Measurements from ENCODE around the gene GPLD1. TPM values are rescaled to one million over a fixed set of nuclear protein-coding genes. Genes with fewer than 3 reads are reported as not detected.

Gene GPLD1
- total RNA-seq, 1 donor from 2014 or later = 1.8 TPM

DNA sequence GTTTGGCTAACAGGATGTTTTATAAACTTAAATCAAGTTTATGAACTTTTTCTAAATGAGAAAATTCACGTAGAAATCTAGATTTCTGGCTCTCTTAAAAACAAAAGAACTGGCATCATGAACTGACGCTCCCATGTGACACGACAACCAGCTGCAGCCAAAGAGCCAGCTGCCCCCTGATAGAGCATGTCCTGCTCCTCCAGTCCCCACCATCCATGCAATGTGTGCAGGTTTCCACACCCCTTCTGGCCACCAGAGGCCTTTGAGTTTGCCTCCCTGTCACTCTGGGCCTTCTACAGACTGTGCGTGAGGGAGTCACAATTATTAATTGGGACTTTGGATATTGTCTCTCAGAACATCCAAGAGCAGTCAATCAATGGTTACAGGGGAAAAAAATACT, 1.6 kb upstream of the GPLD1 start:
- Histone ChIP-seq H3K27me3 (ENCODE audit: control insufficient read depth, insufficient read depth, low read length) (no peaks in the 10 kb centered on the region), H3K4me3 (ENCODE audit: low read depth, low read length) (no peak overlapping the region), H3K36me3 (ENCODE audit: control insufficient read depth, insufficient read depth, low read length) (no peaks in the 10 kb centered on the region)
- no peak for DNase-seq (ENCODE audit: low read depth)
- TF ChIP-seq, protein P1, sequence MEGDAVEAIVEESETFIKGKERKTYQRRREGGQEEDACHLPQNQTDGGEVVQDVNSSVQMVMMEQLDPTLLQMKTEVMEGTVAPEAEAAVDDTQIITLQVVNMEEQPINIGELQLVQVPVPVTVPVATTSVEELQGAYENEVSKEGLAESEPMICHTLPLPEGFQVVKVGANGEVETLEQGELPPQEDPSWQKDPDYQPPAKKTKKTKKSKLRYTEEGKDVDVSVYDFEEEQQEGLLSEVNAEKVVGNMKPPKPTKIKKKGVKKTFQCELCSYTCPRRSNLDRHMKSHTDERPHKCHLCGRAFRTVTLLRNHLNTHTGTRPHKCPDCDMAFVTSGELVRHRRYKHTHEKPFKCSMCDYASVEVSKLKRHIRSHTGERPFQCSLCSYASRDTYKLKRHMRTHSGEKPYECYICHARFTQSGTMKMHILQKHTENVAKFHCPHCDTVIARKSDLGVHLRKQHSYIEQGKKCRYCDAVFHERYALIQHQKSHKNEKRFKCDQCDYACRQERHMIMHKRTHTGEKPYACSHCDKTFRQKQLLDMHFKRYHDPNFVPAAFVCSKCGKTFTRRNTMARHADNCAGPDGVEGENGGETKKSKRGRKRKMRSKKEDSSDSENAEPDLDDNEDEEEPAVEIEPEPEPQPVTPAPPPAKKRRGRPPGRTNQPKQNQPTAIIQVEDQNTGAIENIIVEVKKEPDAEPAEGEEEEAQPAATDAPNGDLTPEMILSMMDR (IDR thresholded peaks at IDR 0.05; ENCODE audit: insufficient read depth, low read length, poor library complexity, severe bottlenecking) = no peak

DNA sequence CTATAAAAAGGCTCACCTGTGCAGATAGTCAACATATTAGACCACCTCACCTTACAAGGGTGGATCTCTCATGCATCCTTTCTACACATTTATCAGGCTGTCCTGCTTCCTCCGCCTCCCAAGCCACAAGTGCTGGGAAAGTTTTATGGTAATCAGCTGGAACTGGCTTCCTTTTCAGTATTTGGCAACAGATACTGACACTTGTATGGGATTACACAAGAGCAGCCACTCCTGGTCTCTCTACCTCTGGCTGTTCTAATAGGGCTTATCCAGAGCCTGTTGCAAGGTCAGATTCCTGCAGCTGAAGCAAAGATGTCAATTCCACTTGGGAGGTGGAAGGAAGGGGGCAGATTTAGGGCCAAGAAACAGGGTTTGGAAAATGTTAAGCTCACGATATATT, 503 bp upstream of the GPLD1 start:
- no peaks in the 10 kb centered on the region for H3K27me3 ChIP-seq (ENCODE audit: control insufficient read depth, insufficient read depth, low read length)
- no peaks in the 10 kb centered on the region for H3K36me3 ChIP-seq (ENCODE audit: control insufficient read depth, insufficient read depth, low read length)
- TF ChIP-seq, protein P1 (IDR thresholded peaks at IDR 0.05; ENCODE audit: insufficient read depth, low read length, poor library complexity, severe bottlenecking) = no peak
- no peak for DNase-seq (ENCODE audit: low read depth)
- H3K4me3 ChIP-seq (ENCODE audit: low read depth, low read length) = no peak overlapping the region

DNA sequence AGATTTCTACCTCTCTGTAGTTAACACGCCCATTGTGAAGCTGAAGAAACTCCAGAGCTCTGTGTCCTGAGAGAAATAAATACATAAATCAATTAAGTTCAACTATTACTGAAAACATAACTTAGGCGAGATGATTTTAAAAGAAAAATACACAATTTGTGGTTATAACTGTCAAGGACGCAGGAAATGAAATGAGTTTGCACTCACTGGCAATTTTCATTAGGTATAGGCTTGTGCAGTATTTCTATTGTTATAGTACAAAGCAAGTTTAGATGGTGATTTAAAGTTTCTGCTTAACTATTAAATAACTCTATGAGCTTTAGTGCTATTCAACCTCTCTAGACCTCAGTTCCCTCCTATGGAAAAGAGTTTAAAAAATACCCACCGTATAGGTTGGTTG, 3.3 kb downstream of the GPLD1 start:
- H3K36me3 ChIP-seq (ENCODE audit: control insufficient read depth, insufficient read depth, low read length) = no peaks in the 10 kb centered on the region
- TF ChIP-seq, protein P1 (IDR thresholded peaks at IDR 0.05; ENCODE audit: insufficient read depth, low read length, poor library complexity, severe bottlenecking) = no peak
- H3K4me3 ChIP-seq (ENCODE audit: low read depth, low read length) = no peak overlapping the region
- DNase-seq (ENCODE audit: low read depth) = no peak
- no peaks in the 10 kb centered on the region for H3K27me3 ChIP-seq (ENCODE audit: control insufficient read depth, insufficient read depth, low read length)

DNA sequence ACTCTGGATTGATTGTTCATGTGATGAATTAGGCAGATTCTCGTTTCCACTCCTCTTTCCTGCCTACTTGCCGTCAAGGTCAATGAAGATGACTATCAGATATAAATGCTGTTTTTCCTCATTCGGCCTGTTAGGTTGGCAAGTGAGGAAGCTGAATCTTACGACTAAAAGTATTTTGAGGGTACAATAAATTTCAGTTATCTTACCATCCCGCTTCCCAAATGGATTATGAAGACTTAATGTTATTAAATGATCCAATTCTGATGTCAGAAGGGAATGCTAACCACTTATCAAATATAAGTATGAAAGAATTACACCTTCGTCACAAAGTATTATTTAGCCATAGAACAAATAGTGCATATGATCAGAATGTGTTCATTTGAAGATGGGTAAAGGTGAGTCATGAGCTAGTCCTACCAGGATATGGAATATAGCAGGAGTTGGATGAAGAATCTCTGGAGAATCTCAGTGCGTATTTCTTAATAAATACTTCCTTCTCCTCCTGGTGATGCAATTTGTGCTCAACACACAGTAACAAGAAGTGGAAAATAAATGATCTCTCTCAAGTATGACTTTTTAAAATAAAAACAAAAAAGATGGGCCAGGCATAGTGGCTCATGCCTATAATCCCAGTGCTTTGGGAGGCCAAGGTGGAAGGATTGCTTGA, 4.6 kb downstream of the GPLD1 start:
- DNase-seq (ENCODE audit: low read depth) = no peak
- TF ChIP-seq, protein P1 (IDR thresholded peaks at IDR 0.05; ENCODE audit: insufficient read depth, low read length, poor library complexity, severe bottlenecking) = no peak
- Histone ChIP-seq H3K4me3 (ENCODE audit: low read depth, low read length) (no peak overlapping the region), H3K27me3 (ENCODE audit: control insufficient read depth, insufficient read depth, low read length) (no peaks in the 10 kb centered on the region), H3K36me3 (ENCODE audit: control insufficient read depth, insufficient read depth, low read length) (no peaks in the 10 kb centered on the region)

DNA sequence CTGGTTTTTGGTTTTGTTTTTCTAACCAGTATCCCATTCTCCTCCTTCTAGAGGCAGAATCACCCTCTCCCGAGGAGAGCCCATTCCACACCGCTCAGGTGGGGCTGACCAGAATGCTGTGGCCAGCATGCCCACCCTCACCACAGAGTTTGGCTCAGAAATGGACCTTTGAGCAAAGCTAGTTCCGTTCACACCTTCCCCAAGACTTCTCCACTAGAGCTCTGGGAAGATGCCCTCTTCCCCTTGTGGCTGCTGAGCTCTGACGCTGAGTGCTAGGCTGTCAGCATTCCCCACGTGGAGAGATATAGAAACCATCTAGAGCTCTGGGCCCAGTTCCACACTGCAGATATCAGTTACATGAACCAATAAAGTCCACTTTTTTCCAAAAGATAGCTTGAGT, 7.9 kb downstream of the GPLD1 start:
- TF ChIP-seq, protein P1 (IDR thresholded peaks at IDR 0.05; ENCODE audit: insufficient read depth, low read length, poor library complexity, severe bottlenecking) = no peak
- no peak overlapping the region for H3K4me3 ChIP-seq (ENCODE audit: low read depth, low read length)

DNA sequence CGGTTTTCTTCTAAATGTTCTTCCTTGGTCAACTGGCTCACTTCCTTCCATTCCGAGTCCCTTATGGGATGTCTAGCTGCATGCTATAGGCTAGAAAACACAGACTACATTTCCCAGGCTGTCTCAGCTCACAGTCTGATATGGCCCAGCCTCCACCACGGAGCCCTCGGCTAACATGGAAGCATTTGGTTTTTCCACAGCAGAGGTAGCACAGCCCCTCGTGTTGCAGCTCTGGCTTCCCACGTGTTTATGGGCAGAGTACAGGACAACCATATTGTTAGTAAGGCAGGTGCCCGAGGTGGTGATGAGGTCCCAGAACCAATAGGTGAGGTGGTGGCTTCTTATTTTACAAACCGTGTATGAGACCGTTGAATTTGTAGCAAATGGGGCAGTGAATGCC, 8.7 kb downstream of the GPLD1 start:
- TF ChIP-seq, protein P1 (IDR thresholded peaks at IDR 0.05; ENCODE audit: insufficient read depth, low read length, poor library complexity, severe bottlenecking) = no peak
- no peaks in the 10 kb centered on the region for H3K36me3 ChIP-seq (ENCODE audit: control insufficient read depth, insufficient read depth, low read length)
- no peak for DNase-seq (ENCODE audit: low read depth)
- no peak overlapping the region for H3K4me3 ChIP-seq (ENCODE audit: low read depth, low read length)
- H3K27me3 ChIP-seq (ENCODE audit: control insufficient read depth, insufficient read depth, low read length) = no peaks in the 10 kb centered on the region

More for the DNA sequence above, 7.9 kb downstream of the GPLD1 start:
- DNase-seq (ENCODE audit: low read depth) = no peak
- H3K36me3 ChIP-seq (ENCODE audit: control insufficient read depth, insufficient read depth, low read length) = no peaks in the 10 kb centered on the region
- no peaks in the 10 kb centered on the region for H3K27me3 ChIP-seq (ENCODE audit: control insufficient read depth, insufficient read depth, low read length)

All from kidney epithelial cell (primary cell).